ENCODE results near the gene OGFOD2. TPM values are rescaled to one million over a fixed set of nuclear protein-coding genes. Genes with fewer than 3 reads are reported as not detected.

Gene OGFOD2
- total RNA-seq, 6 experiments from 2014 or later = 16.2 to 18.3 (median 17.6) TPM

DNA sequence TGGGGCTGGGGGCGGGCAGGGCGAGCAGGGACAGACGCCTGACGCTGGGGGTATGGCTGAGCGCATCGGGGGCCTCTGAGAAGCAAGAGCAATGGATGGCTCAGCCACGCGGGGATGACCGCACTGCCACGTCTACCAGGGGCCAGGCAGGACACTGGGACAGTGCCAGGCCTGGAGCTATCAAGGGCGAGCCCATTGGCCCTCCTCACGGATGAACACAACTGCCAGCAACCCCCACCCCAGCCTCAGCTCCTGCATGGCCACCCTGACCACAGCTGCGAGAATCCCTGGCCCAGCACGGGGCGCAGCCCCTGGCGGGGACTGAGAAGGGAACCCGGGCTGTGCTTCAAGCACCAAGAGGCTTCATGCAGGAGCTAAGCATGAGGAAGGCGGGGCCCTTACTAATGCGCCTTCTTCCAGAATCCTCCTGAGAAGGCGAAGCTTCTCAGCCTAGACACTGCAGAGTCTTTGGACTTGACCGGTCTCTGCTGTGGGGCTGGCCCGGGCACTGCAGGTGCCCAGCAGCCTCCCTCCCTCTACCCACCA is 14.9 kb downstream of the OGFOD2 start:
- no peak overlapping the region for H3K4me3 Mint-ChIP-seq
- no peaks in the 10 kb centered on the region for H3K36me3 Mint-ChIP-seq (ENCODE audit: low read depth)
- DNase-seq = no peak
- TF ChIP-seq, protein P1, sequence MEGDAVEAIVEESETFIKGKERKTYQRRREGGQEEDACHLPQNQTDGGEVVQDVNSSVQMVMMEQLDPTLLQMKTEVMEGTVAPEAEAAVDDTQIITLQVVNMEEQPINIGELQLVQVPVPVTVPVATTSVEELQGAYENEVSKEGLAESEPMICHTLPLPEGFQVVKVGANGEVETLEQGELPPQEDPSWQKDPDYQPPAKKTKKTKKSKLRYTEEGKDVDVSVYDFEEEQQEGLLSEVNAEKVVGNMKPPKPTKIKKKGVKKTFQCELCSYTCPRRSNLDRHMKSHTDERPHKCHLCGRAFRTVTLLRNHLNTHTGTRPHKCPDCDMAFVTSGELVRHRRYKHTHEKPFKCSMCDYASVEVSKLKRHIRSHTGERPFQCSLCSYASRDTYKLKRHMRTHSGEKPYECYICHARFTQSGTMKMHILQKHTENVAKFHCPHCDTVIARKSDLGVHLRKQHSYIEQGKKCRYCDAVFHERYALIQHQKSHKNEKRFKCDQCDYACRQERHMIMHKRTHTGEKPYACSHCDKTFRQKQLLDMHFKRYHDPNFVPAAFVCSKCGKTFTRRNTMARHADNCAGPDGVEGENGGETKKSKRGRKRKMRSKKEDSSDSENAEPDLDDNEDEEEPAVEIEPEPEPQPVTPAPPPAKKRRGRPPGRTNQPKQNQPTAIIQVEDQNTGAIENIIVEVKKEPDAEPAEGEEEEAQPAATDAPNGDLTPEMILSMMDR (IDR thresholded peaks at IDR 0.05) = no peak
- H3K4me1 Mint-ChIP-seq (ENCODE audit: low read depth) = no peaks in the 10 kb centered on the region; the same call in 1 of the 2 replicates
- no peak overlapping the region for H3K27ac Mint-ChIP-seq
- H3K9me3 Mint-ChIP-seq = no peaks in the 10 kb centered on the region
- peaks cover 8% of the 10 kb centered on the region for H3K27me3 Mint-ChIP-seq (ENCODE audit: insufficient read depth)

DNA sequence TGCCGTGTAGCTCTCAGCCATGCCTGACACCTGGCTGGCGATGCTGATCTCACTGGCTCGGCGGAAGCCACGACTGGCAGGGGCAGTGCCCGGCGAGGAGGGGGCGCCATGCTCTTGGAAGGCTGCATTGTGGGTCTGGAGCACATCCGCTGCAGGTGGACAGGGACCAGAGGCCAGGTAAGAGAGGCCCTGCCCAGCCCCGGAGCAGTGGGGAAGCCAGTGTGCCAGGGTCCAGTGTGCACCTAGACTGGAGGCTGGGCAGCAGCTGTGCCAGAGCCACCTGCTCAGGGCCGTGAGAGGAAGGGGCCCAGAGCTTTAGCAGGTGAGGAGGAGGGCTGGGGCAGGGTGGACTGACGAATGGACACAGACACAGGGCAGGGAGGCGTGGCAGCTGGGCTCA is 15.5 kb downstream of the OGFOD2 start:
- Mint-ChIP-seq H3K9me3 (no peaks in the 10 kb centered on the region), H3K4me3 (no peak overlapping the region), H3K4me1 (ENCODE audit: low read depth) (no peaks in the 10 kb centered on the region), H3K27me3 (ENCODE audit: insufficient read depth) (peaks cover 7% of the 10 kb centered on the region; the same call in 1 of the 2 replicates), H3K36me3 (ENCODE audit: low read depth) (no peaks in the 10 kb centered on the region), H3K27ac (no peak overlapping the region)
- no peak for DNase-seq
- TF ChIP-seq, protein P1 (IDR thresholded peaks at IDR 0.05) = no peak

DNA sequence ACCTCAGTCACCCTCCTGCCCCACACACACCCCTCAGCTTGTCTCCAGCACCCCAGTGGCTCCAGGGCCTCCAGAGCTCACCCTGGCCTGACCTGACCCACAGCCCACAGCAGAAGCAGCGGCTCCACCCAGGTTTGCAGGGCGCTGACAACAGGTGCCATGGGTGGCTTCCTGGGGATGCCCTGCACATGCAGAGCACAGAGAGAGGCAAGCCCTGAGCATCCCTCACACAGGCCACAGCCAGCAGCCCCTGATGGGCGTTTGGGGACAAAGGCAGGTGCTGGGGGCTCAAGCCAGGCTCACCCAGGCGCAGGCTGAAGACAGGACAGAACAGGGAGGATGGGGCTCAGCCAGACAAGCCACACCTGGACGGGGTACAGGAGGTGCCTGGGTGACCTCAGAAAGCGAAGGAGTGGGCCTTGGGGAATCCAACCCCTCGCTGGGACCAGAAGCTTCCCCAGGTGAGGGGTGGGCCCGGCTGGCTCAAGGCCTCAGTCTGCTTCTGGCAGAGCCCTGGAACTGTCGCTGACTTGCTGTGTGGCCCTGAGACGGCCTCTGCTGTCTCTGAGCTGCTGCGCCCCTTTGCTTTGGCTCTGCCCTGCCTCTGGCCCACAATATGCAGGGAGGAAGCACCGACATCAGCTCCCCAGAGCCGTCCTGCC is 16.0 kb downstream of the OGFOD2 start:
- Mint-ChIP-seq H3K27ac (no peak overlapping the region), H3K36me3 (ENCODE audit: low read depth) (no peaks in the 10 kb centered on the region), H3K4me3 (no peak overlapping the region), H3K27me3 (ENCODE audit: insufficient read depth) (peaks cover 9% of the 10 kb centered on the region; the same call in 1 of the 2 replicates), H3K9me3 (no peaks in the 10 kb centered on the region), H3K4me1 (ENCODE audit: low read depth) (no peaks in the 10 kb centered on the region)
- DNase-seq = no peak
- TF ChIP-seq, protein P1 (IDR thresholded peaks at IDR 0.05) = no peak

DNA sequence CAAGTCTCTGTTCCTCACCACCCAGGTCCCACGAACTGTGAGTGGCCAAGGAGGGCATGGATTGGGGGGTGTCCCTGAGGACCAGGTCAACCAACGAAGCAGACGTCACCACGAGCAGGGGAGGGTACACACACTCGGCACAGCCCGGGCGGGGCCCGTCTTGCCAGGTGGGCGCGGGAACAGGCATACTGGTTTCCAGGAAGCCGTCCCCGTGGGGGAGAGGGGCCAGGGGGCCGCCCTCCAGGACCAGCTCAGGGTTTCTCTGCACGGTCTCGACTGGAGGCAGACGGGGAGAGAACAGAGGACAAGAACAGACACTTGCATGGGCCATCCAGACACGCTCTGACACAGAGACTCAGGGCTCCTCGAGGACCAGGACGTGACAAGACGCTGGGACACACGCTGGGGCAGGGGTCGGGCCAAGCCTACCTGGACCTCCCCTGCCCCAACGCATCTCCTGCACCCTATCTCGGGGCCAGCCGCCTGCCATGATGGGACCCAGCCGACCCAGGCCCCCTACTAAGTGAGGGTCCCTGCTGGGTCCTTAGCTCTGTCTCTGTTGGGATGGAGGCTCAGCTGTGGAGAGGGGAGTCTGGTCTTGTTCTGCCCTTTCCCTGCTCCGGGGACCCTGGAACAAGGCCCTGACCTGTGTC is 16.7 kb downstream of the OGFOD2 start:
- Mint-ChIP-seq H3K27me3 (ENCODE audit: insufficient read depth) (peaks cover 9% of the 10 kb centered on the region; the same call in 1 of the 2 replicates), H3K27ac (no peak overlapping the region), H3K4me1 (ENCODE audit: low read depth) (no peaks in the 10 kb centered on the region), H3K9me3 (no peaks in the 10 kb centered on the region), H3K4me3 (no peak overlapping the region), H3K36me3 (ENCODE audit: low read depth) (no peaks in the 10 kb centered on the region)
- no peak for DNase-seq
- TF ChIP-seq, protein P1 (IDR thresholded peaks at IDR 0.05) = no peak

DNA sequence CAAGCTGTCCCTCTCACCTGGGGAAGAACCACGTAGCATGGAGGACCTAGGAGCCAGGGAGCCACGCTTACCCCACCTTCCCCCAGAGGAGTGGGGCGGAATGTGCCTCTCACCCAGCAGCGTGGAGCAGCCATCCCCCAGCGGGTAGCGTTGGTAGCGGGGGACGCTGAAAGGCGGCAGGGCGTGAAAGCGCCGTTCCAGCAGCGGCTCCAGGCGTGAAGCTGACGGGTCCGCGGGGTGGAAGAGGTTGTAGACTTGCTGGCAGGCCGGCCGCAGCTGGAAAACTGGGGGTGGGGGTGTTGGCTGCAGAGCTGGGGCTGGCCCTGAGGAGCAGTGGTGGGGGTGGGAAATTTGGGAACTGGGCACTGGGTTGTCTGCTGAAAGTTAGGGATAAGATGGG is 17.3 kb downstream of the OGFOD2 start:
- Mint-ChIP-seq H3K4me3 (no peak overlapping the region), H3K4me1 (ENCODE audit: low read depth) (no peaks in the 10 kb centered on the region), H3K27ac (no peak overlapping the region), H3K36me3 (ENCODE audit: low read depth) (no peaks in the 10 kb centered on the region), H3K27me3 (ENCODE audit: insufficient read depth) (peaks cover 9% of the 10 kb centered on the region; the same call in 1 of the 2 replicates), H3K9me3 (no peaks in the 10 kb centered on the region)
- no peak for DNase-seq
- TF ChIP-seq, protein P1 (IDR thresholded peaks at IDR 0.05) = no peak

All from HFFc6 (cell line).